ENCODE results near the gene STPG4.
A peak's percentile ranks its signal among the peaks of the same experiment; 100 is the strongest.
"Not testable (repeated sequence)": the region's sequence is repeated elsewhere in the genome, so short reads cannot be mapped to it uniquely, and the experiment has no call there.

The STPG4 gene

GRCh38 chr2:47172922-47173695 is 18.0 kb upstream of the STPG4 start:
- DNase-seq (ENCODE audit: extremely low read depth, insufficient read length), result no peak
- H3K36me3 ChIP-seq (ENCODE audit: control insufficient read depth, insufficient read depth, low read length), result no peaks in the 10 kb centered on the region; the same call in 1 of the 2 replicates
- no peaks in the 10 kb centered on the region for H3K27me3 ChIP-seq (replicated peaks; ENCODE audit: control insufficient read depth, insufficient read depth, low read length)
- peak overlapping the region; percentile 71 for H3K4me3 ChIP-seq (replicated peaks; ENCODE audit: low read depth, low read length)
- no peak for TF ChIP-seq CTCF (IDR thresholded peaks at IDR 0.05; ENCODE audit: insufficient read depth, low read length, poor library complexity, severe bottlenecking)

GRCh38 chr2:47172156-47172921 is 17.2 kb upstream of the STPG4 start:
- DNase-seq (ENCODE audit: extremely low read depth, insufficient read length), result no peak
- Histone ChIP-seq H3K27me3 (replicated peaks; ENCODE audit: control insufficient read depth, insufficient read depth, low read length) (no peaks in the 10 kb centered on the region), H3K36me3 (ENCODE audit: control insufficient read depth, insufficient read depth, low read length) (no peaks in the 10 kb centered on the region; the same call in 1 of the 2 replicates), H3K4me3 (replicated peaks; ENCODE audit: low read depth, low read length) (peak overlapping the region; percentile 71)
- no peak for TF ChIP-seq CTCF (IDR thresholded peaks at IDR 0.05; ENCODE audit: insufficient read depth, low read length, poor library complexity, severe bottlenecking)

- no peak for DNase-seq (ENCODE audit: extremely low read depth, insufficient read length)
- no peak for TF ChIP-seq CTCF (IDR thresholded peaks at IDR 0.05; ENCODE audit: insufficient read depth, low read length, poor library complexity, severe bottlenecking)
- Histone ChIP-seq H3K4me3 (replicated peaks; ENCODE audit: low read depth, low read length) (no peak overlapping the region), H3K36me3 (ENCODE audit: control insufficient read depth, insufficient read depth, low read length) (no peaks in the 10 kb centered on the region; the same call in 1 of the 2 replicates), H3K27me3 (replicated peaks; ENCODE audit: control insufficient read depth, insufficient read depth, low read length) (no peaks in the 10 kb centered on the region)
These were observed 14.7 kb upstream of the STPG4 start for GRCh38 chr2:47169784-47170183.

GRCh38 chr2:47168895-47169294 is 13.8 kb upstream of the STPG4 start:
- H3K4me3 ChIP-seq (replicated peaks; ENCODE audit: low read depth, low read length); DNase-seq (ENCODE audit: extremely low read depth, insufficient read length); H3K36me3 ChIP-seq (ENCODE audit: control insufficient read depth, insufficient read depth, low read length); H3K27me3 ChIP-seq (replicated peaks; ENCODE audit: control insufficient read depth, insufficient read depth, low read length): not testable (repeated sequence)

GRCh38 chr2:47167149-47167548 is 12.0 kb upstream of the STPG4 start:
- Histone ChIP-seq H3K27me3 (replicated peaks; ENCODE audit: control insufficient read depth, insufficient read depth, low read length) (no peaks in the 10 kb centered on the region), H3K36me3 (ENCODE audit: control insufficient read depth, insufficient read depth, low read length) (peaks cover 1% of the 10 kb centered on the region; the same call in 1 of the 2 replicates), H3K4me3 (replicated peaks; ENCODE audit: low read depth, low read length) (no peak overlapping the region)
- TF ChIP-seq CTCF (IDR thresholded peaks at IDR 0.05; ENCODE audit: insufficient read depth, low read length, poor library complexity, severe bottlenecking), result no peak
- DNase-seq (ENCODE audit: extremely low read depth, insufficient read length), result no peak

- H3K36me3 ChIP-seq (ENCODE audit: control insufficient read depth, insufficient read depth, low read length), result peaks cover 3% of the 10 kb centered on the region; the same call in 1 of the 2 replicates
- H3K4me3 ChIP-seq (replicated peaks; ENCODE audit: low read depth, low read length), result no peak overlapping the region
- no peak for TF ChIP-seq CTCF (IDR thresholded peaks at IDR 0.05; ENCODE audit: insufficient read depth, low read length, poor library complexity, severe bottlenecking)
- H3K27me3 ChIP-seq (replicated peaks; ENCODE audit: control insufficient read depth, insufficient read depth, low read length), result no peaks in the 10 kb centered on the region
- DNase-seq (ENCODE audit: extremely low read depth, insufficient read length), result no peak
These were observed 10.0 kb upstream of the STPG4 start for GRCh38 chr2:47165001-47165555.

Measured in GM06990 (cell line).